ENCODE data around the gene CLEC10A. TPM values are rescaled to one million over a fixed set of nuclear protein-coding genes. Genes with fewer than 3 reads are reported as not detected.
"Not testable (repeated sequence)": the region's sequence is repeated elsewhere in the genome, so short reads cannot be mapped to it uniquely, and the experiment has no call there.

The CLEC10A gene
- total RNA-seq, 1 experiment from 2014 or later, result not detected

- no peaks in the 10 kb centered on the region for H3K9me3 ChIP-seq (ENCODE audit: low read length)
- no peak for DNase-seq
- peaks cover 30% of the 10 kb centered on the region for H3K4me1 ChIP-seq (ENCODE audit: insufficient read depth, low read length)
- H3K36me3 ChIP-seq (ENCODE audit: low read depth, low read length), result no peaks in the 10 kb centered on the region
- no peak overlapping the region for H3K4me2 ChIP-seq (ENCODE audit: low read length)
- TF ChIP-seq CTCF (conservative IDR thresholded peaks at IDR 0.05; ENCODE audit: low read depth, low read length), result no peak
- H3K9me2 ChIP-seq (replicated peaks; ENCODE audit: low read length), result no peaks in the 10 kb centered on the region
- ATAC-seq, result no peak
- H3K4me3 ChIP-seq (ENCODE audit: low read length), result no peak overlapping the region
- no peak overlapping the region for H2AFZ ChIP-seq (ENCODE audit: low read length)
- POLR2A ChIA-PET (ENCODE audit: unreplicated experiment), result no interaction called here
- no peaks in the 10 kb centered on the region for H3F3A ChIP-seq (ENCODE audit: low read length, unreplicated experiment)
- no peaks in the 10 kb centered on the region for H4K20me1 ChIP-seq (ENCODE audit: low read length)
- BruUV-seq (replicated peaks), result no TSS peak
- intact Hi-C loops (cut with micrococcal nuclease), result loop anchor here (5.0 kb wide), 2 partner anchors 258 to 298 kb away; partner anchors contain the start of gene EIF5A
- no peak overlapping the region for H3K9ac ChIP-seq (ENCODE audit: low read length)
- CTCF ChIA-PET, result no interaction called here
- H3K27me3 ChIP-seq (ENCODE audit: low read length), result no peaks in the 10 kb centered on the region
- H3K79me2 ChIP-seq (ENCODE audit: low read length), result no peaks in the 10 kb centered on the region
- H3K27ac ChIP-seq (ENCODE audit: low read length), result peak overlapping the region; percentile 65
These were observed 31.1 kb downstream of the CLEC10A start for GRCh38 chr17:7048968-7049367.

GRCh38 chr17:7047566-7047965 lies 32.5 kb downstream of the CLEC10A start:
- Histone ChIP-seq H2AFZ (ENCODE audit: low read length) (no peak overlapping the region), H3K4me2 (ENCODE audit: low read length) (peak overlapping the region; percentile 88), H3K9me3 (ENCODE audit: low read length) (no peaks in the 10 kb centered on the region), H3F3A (ENCODE audit: low read length, unreplicated experiment) (no peaks in the 10 kb centered on the region), H3K9me2 (replicated peaks; ENCODE audit: low read length) (no peaks in the 10 kb centered on the region), H3K4me1 (ENCODE audit: insufficient read depth, low read length) (peaks cover 33% of the 10 kb centered on the region), H3K79me2 (ENCODE audit: low read length) (no peaks in the 10 kb centered on the region), H3K27ac (ENCODE audit: low read length) (no peak overlapping the region), H4K20me1 (ENCODE audit: low read length) (no peaks in the 10 kb centered on the region), H3K36me3 (ENCODE audit: low read depth, low read length) (no peaks in the 10 kb centered on the region), H3K9ac (ENCODE audit: low read length) (peak overlapping the region; percentile 65; the same call in 1 of the 2 replicates), H3K27me3 (ENCODE audit: low read length) (no peaks in the 10 kb centered on the region), H3K4me3 (ENCODE audit: low read length) (peak overlapping the region; percentile 64; the same call in 1 of the 2 replicates)
- TF ChIP-seq EZH2phosphoT487 (IDR thresholded peaks at IDR 0.05; ENCODE audit: borderline replicate concordance, low read length) (no peak), EZH2 (IDR thresholded peaks at IDR 0.05; ENCODE audit: low read length, unreplicated experiment) (no peak), CTCF (conservative IDR thresholded peaks at IDR 0.05; ENCODE audit: low read depth, low read length) (no peak)
- intact Hi-C loops (cut with micrococcal nuclease), result loop anchor here (2.0 to 5.0 kb wide), 3 partner anchors 129 to 300 kb away; partner anchors contain the start of gene EIF5A
- ChIA-PET POLR2A (ENCODE audit: unreplicated experiment) (interaction anchor here (0.6 kb wide), 1 partner anchor 15 kb away, joined by 3 read pairs; no protein-coding TSS in a partner anchor), CTCF (interaction anchor here (0.6 kb wide), 2 partner anchors 98 to 249 kb away, joined by 6 to 7 read pairs; no protein-coding TSS in a partner anchor)
- no peak for ATAC-seq
- DNase-seq, result peak; percentile 30
- BruUV-seq (replicated peaks), result no TSS peak

- POLR2A ChIA-PET (ENCODE audit: unreplicated experiment); H4K20me1 ChIP-seq (ENCODE audit: low read length); H3F3A ChIP-seq (ENCODE audit: low read length, unreplicated experiment); H3K79me2 ChIP-seq (ENCODE audit: low read length); H3K9me3 ChIP-seq (ENCODE audit: low read length); H3K36me3 ChIP-seq (ENCODE audit: low read depth, low read length); H3K27me3 ChIP-seq (ENCODE audit: low read length); H3K9me2 ChIP-seq (replicated peaks; ENCODE audit: low read length): not testable (repeated sequence)
- DNase-seq (peak; percentile 55), ATAC-seq (peak; percentile 4)
- H3K4me3 ChIP-seq (ENCODE audit: low read length), result peak overlapping the region; percentile 64
- H3K9ac ChIP-seq (ENCODE audit: low read length), result peak overlapping the region; percentile 65
- peak overlapping the region; percentile 88 for H3K4me2 ChIP-seq (ENCODE audit: low read length)
- peak overlapping the region; percentile 94 for H3K27ac ChIP-seq (ENCODE audit: low read length)
- H2AFZ ChIP-seq (ENCODE audit: low read length), result peak overlapping the region; percentile 62
- peaks cover 33% of the 10 kb centered on the region for H3K4me1 ChIP-seq (ENCODE audit: insufficient read depth, low read length)
- BruUV-seq (replicated peaks), result TSS peak; percentile 69
- intact Hi-C loops (cut with micrococcal nuclease), result loop anchor here (1.0 to 5.0 kb wide), 4 partner anchors 89 to 300 kb away; partner anchors contain the start of gene EIF5A
- CTCF ChIA-PET, result interaction anchor here (0.5 to 2.1 kb wide), 8 partner anchors 86 to 1013 kb away, joined by 3 to 11 read pairs (median 3); no protein-coding TSS in a partner anchor
These were observed 33.2 kb downstream of the CLEC10A start for GRCh38 chr17:7046725-7047397.

All from PC-3 (cell line).